ENCODE measurements around the gene GNPAT. TPM values are rescaled to one million over a fixed set of nuclear protein-coding genes. Genes with fewer than 3 reads are reported as not detected.

The GNPAT gene
- polyA plus RNA-seq, 3 donors from 2014 or later: 24.4 to 35.3 (median 33.6) TPM

DNA sequence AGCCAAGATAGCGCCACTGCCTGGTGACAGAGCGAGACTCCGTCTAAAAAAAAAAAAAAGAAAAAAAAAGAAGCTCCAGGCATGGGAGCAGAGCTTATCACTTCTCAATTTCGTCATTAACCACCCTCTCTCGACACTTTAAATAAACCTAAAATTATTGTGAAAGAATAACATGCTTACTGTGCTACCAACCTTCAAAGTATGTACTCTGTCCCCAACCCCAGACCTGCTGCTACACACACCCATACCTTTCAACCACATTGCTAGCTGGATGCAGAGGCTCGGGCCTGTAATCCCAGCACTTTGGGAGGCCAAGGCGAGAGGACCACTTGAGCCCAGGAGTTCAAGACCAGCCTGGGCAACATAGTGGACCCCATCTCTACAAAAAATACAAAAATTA is 38.7 kb downstream of the GNPAT start:
- H3K27ac Mint-ChIP-seq: peak overlapping the region in 1 of 6 donors; percentile 30
- peaks cover 20 to 27% (median 25%) of the 10 kb centered on the region in 3 donors for H3K36me3 Mint-ChIP-seq
- no peak overlapping the region for H3K4me3 Mint-ChIP-seq
- no peaks in the 10 kb centered on the region for H3K4me1 Mint-ChIP-seq
- H3K9me3 Mint-ChIP-seq: no peaks in the 10 kb centered on the region
- no peak for DNase-seq
- no peaks in the 10 kb centered on the region for H3K27me3 Mint-ChIP-seq (ENCODE audit: low read depth in 3 of 3)

DNA sequence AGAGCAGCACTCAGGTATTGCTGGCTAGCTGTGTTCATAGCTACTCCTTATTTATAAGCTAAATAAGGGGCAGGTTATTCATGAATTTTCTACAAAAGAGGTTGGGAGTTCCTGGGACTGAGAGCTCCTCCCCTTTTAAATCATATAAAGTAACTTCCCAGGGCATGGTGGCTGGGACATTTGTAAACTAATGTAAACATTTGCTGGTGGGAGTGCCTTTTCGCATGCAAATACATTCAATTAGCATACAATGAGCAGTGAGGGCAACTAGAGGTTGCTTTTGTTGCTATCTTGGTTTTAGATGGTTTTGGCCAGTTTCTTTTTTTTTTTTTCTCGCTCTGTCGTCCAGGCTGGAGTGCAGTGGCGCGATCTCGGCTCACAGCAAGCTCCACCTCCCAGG is 43.4 kb downstream of the GNPAT start:
- no peak overlapping the region for H3K27ac Mint-ChIP-seq
- no peak overlapping the region for H3K4me3 Mint-ChIP-seq
- DNase-seq: no peak
- no peaks in the 10 kb centered on the region for H3K9me3 Mint-ChIP-seq
- H3K4me1 Mint-ChIP-seq: no peaks in the 10 kb centered on the region
- H3K36me3 Mint-ChIP-seq: no peaks in the 10 kb centered on the region
- H3K27me3 Mint-ChIP-seq (ENCODE audit: low read depth in 3 of 3): peaks cover 0 to 1% (median 0%) of the 10 kb centered on the region in 3 donors

DNA sequence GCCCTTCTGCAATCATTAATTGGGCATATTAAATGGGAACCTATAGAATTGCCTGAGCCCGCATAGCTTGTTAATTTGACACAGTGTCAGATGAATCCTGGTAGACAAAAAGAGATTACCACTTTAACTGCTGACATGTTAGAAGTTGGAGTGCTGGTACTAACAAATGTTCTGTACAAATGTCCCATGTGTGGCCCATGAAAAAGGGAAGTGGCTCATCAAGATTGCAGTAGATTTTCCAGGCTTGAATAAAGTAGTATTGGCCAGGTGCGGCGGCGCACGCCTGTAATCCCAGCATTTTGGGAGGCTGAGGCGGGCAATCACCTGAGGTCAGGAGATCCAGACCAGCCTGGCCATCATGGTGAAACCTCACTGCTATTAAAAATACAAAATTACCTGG is 45.6 kb downstream of the GNPAT start:
- H3K4me1 Mint-ChIP-seq: no peaks in the 10 kb centered on the region

DNA sequence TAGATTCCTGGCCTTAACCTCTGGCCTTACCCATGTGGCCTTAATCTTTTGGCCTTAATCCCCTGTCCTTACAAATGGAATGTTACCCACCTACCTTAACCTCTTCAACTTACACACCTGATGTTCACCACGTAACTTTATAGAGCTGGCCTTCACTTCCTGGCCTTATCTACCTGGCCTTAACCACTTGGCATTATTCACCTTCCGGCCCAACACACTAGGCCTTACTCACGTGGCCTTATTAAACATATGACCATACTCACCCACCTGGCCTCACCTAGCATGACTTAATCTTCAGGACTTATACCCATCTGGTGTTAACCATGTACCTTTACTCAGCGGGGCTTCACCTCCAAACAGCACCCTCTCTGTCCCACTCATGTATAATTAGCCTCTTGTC is 54.9 kb downstream of the GNPAT start:
- no peak for DNase-seq
- Mint-ChIP-seq H3K27ac (no peak overlapping the region), H3K4me1 (no peaks in the 10 kb centered on the region), H3K36me3 (no peaks in the 10 kb centered on the region), H3K27me3 (ENCODE audit: low read depth in 3 of 3) (peaks cover 0 to 1% (median 0%) of the 10 kb centered on the region in 3 donors), H3K9me3 (peaks cover 0 to 1% (median 0%) of the 10 kb centered on the region in 6 donors), H3K4me3 (no peak overlapping the region)

More for the DNA sequence above, 45.6 kb downstream of the GNPAT start:
- H3K9me3 Mint-ChIP-seq: no peaks in the 10 kb centered on the region
- H3K27ac Mint-ChIP-seq: no peak overlapping the region
- H3K4me3 Mint-ChIP-seq: no peak overlapping the region
- DNase-seq: no peak
- H3K27me3 Mint-ChIP-seq (ENCODE audit: low read depth in 3 of 3): peaks cover 0 to 1% (median 0%) of the 10 kb centered on the region in 3 donors
- H3K36me3 Mint-ChIP-seq: no peaks in the 10 kb centered on the region

DNA sequence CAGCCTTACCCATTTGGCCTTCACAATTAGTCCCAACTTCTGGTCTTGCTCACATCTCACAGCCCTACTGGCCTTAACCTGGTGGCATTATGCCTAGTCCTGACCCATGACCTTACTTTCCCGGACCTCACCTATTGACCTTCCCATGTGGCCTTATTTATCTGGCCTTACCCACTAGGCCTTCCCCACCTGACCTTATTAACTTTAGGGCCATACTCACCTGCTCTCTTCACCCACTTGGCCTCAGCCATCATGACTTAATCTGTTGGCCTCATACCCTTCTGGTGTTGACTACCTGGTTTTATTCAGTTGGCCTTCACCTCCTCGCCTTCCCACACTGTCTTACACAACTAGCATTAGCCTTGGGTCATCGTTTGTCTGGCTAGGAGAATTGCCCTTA is 61.0 kb downstream of the GNPAT start:
- Mint-ChIP-seq H3K4me1 (no peaks in the 10 kb centered on the region), H3K36me3 (no peaks in the 10 kb centered on the region), H3K27ac (no peak overlapping the region), H3K9me3 (peaks cover 0 to 1% (median 0%) of the 10 kb centered on the region in 6 donors), H3K4me3 (no peak overlapping the region), H3K27me3 (ENCODE audit: low read depth in 3 of 3) (no peaks in the 10 kb centered on the region)
- DNase-seq: no peak

DNA sequence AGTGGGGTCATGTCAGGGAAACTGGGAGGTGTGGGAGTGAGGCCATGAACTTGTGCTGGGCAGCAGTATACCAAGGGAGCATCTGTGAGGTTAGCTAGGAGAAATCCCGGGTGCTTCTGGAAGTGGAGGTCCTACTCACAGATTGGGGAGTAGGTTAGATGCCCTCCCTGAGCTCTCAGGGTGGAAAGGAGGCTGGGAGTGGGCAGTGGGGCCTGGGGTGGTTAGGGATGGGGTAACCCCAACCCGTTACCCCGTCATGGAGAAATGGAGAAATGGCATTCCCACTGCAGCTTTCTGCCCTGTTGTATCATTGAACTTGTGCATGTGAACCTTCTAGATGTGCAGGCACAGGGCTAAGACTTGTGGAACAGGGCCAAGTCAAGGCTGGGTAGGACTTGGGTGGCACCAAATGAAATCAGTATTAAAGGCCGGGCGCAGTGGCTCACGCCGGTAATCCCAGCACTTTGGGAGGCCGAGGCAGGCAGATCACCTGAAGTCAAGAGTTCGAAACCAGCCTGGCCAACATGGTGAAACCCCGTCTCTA is 69.5 kb downstream of the GNPAT start:
- H3K4me1 Mint-ChIP-seq: no peaks in the 10 kb centered on the region
- no peaks in the 10 kb centered on the region for H3K36me3 Mint-ChIP-seq
- H3K27ac Mint-ChIP-seq: no peak overlapping the region
- DNase-seq: no peak
- no peaks in the 10 kb centered on the region for H3K9me3 Mint-ChIP-seq
- H3K27me3 Mint-ChIP-seq (ENCODE audit: low read depth in 3 of 3): peaks cover 0 to 2% (median 0%) of the 10 kb centered on the region in 3 donors
- H3K4me3 Mint-ChIP-seq: no peak overlapping the region

DNA sequence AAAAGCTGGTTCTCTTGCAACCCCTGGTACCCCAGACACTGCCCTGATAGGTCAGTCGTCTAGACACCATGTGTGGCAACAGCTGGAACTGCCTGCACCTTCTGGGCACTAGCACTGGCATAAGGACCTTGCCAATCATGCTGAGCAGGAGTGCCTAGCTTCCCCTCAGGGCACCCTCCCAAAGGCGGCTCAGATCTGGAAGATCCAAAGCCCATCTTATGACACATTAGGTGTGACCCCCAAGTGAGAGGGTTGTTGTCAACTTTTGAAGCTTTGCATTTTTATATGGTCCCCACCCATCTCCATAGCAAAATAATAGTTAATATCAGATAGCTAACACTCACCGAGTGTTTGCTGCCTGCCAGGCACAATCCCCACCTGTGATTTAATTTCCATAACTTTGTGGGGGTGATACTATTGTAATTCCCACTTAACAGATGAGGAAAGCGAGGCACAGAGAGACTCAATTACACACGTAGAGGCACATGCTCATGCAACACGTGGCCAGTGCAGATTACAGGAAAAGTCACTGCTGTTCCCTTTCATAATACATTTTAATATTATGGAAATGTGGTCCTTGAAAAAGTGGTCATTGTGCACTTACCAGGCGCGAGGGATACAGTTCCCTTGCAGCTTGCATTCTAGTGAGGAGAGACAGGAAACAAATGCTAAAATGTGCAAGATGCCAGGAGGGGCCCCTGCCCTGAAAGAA is 70.9 kb downstream of the GNPAT start:
- DNase-seq: no peak
- Mint-ChIP-seq H3K4me3 (no peak overlapping the region), H3K36me3 (no peaks in the 10 kb centered on the region)

DNA sequence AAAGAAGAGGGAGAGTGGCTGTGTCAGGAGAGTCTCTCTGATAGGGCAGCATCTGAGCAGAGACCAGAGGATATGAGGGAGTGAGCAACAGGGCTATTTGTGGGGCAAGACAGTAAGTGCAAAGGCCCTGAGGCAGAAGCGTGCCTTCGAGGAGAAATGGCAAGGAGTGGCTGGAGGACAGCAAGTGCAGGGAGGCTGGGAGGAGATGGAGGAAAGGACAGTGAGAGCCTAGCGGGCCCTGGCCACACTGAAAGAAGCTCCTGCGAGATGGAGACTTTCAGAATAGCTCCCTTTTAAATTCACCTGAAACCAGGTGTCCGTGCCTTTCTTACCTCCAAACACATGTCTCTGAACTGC is 71.4 kb downstream of the GNPAT start:
- Mint-ChIP-seq H3K36me3 (no peaks in the 10 kb centered on the region), H3K27ac (no peak overlapping the region), H3K9me3 (no peaks in the 10 kb centered on the region), H3K4me3 (no peak overlapping the region), H3K4me1 (peaks cover 0 to 3% of the 10 kb centered on the region in 2 donors), H3K27me3 (ENCODE audit: low read depth in 3 of 3) (peaks cover 0 to 2% (median 1%) of the 10 kb centered on the region in 3 donors)
- DNase-seq: no peak

More for the DNA sequence above, 70.9 kb downstream of the GNPAT start:
- Mint-ChIP-seq H3K4me1 (peaks cover 0 to 3% of the 10 kb centered on the region in 2 donors), H3K27ac (no peak overlapping the region), H3K27me3 (ENCODE audit: low read depth in 3 of 3) (peaks cover 0 to 2% (median 1%) of the 10 kb centered on the region in 3 donors), H3K9me3 (no peaks in the 10 kb centered on the region)

DNA sequence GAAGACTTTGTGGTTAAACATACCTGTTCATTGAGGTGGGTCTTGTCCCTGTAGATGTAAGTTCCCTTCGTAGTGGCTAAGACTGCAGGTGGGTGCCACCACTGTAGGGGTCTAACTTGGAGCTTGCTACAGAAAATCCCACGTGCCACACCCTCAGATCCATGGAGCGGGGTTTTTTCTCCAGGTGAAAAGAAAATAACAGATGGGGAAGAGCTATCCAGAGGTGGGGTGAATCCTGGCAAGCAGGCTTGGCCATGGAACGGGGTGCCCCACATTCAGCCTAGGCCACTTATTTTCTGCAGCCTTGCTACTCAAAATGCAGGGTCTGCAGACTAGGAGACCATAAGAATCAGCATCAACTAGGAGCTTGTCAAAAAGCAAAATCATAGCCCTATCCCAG is 72.6 kb downstream of the GNPAT start:
- Mint-ChIP-seq H3K4me1 (peaks cover 0 to 3% of the 10 kb centered on the region in 2 donors), H3K9me3 (no peaks in the 10 kb centered on the region), H3K27ac (no peak overlapping the region), H3K36me3 (no peaks in the 10 kb centered on the region), H3K4me3 (no peak overlapping the region), H3K27me3 (ENCODE audit: low read depth in 3 of 3) (peaks cover 0 to 2% (median 2%) of the 10 kb centered on the region in 3 donors)
- no peak for DNase-seq

DNA sequence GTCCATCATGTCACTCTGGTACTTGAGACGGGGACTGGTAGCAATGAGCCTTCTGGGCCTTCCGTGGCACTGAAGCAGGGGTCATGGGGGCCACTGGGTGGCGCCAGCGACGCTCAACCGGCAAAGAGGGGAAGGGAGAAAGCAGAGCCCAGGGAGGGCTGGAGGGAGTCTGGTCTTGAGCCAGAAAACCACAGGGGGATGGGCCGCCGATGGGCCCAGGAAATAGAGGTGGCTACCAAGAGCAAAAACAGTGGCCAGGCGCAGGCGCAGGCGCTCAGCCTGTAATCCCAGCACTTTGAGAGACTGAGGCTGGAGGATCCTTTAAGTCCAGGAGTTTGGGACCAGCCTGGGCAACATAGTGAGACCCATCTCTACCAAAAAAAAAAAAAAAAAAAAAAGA is 74.9 kb downstream of the GNPAT start:
- peaks cover 0 to 2% (median 2%) of the 10 kb centered on the region in 3 donors for H3K27me3 Mint-ChIP-seq (ENCODE audit: low read depth in 3 of 3)
- H3K27ac Mint-ChIP-seq: peak overlapping the region in 1 of 6 donors; percentile 36

DNA sequence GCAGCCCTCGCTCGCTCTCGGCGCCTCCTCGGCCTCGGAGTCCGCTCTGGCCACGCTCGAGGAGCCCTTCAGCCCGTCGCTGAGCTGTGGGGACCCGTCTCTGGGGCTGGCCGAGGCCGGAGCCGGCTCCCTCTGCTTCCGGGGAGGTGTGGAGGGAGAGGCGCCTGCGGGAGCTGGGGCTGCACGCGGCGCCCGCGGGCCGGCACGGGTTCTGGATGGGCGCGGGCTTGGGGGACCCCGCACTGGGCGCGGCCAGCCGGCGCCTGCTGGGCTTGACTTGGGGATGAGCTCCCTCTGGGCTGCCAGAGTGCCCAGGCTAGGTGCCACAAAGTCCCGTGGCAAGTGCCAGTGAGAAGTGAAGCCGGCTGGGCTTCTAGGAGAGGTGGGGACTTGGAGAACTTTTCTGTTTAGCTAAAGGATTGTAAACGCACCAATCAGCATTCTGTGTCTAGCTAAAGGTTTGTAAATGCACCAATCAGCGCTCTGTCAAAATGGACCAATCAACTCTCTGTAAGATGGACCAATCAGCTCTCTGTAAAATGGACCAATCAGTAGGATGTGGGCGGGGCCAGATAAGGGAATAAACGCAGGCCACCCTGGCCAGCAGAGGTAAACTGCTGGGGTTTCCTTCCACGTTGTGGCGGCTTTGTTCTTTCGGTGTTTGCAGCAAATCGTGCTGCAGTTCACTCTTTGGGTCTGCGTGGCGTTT is 76.4 kb downstream of the GNPAT start:
- Mint-ChIP-seq H3K9me3 (no peaks in the 10 kb centered on the region), H3K27ac (no peak overlapping the region), H3K36me3 (no peaks in the 10 kb centered on the region), H3K27me3 (ENCODE audit: low read depth in 3 of 3) (peaks cover 0 to 2% (median 0%) of the 10 kb centered on the region in 3 donors), H3K4me1 (peaks cover 0 to 3% of the 10 kb centered on the region in 2 donors), H3K4me3 (no peak overlapping the region)
- DNase-seq: no peak

More for the DNA sequence above, 74.9 kb downstream of the GNPAT start:
- Mint-ChIP-seq H3K9me3 (no peaks in the 10 kb centered on the region), H3K36me3 (no peaks in the 10 kb centered on the region), H3K4me1 (peaks cover 0 to 3% of the 10 kb centered on the region in 2 donors), H3K4me3 (no peak overlapping the region)
- DNase-seq: peak in 1 of 3 donors; percentile 9

DNA sequence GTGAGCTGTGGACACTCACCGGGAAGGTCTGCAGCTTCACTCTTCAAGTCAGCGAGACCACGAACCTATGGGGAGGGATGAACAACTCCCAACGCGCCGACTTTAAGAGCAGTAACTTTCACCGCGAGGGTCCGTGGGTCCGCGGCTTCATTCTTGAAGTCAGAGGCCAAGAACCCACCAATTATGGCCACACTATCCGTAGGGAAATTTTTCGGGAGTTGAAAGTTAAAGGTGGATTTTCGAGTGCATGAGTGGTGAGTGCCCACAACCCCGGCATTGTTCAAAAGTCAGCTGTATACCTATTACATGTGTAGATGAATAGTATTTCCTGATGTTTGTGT is 77.0 kb downstream of the GNPAT start:
- H3K4me3 Mint-ChIP-seq: no peak overlapping the region
- H3K27me3 Mint-ChIP-seq (ENCODE audit: low read depth in 3 of 3): peaks cover 0 to 2% (median 0%) of the 10 kb centered on the region in 3 donors
- H3K27ac Mint-ChIP-seq: no peak overlapping the region
- peaks cover 0 to 3% of the 10 kb centered on the region in 2 donors for H3K4me1 Mint-ChIP-seq
- no peaks in the 10 kb centered on the region for H3K36me3 Mint-ChIP-seq
- H3K9me3 Mint-ChIP-seq: no peaks in the 10 kb centered on the region
- no peak for DNase-seq

DNA sequence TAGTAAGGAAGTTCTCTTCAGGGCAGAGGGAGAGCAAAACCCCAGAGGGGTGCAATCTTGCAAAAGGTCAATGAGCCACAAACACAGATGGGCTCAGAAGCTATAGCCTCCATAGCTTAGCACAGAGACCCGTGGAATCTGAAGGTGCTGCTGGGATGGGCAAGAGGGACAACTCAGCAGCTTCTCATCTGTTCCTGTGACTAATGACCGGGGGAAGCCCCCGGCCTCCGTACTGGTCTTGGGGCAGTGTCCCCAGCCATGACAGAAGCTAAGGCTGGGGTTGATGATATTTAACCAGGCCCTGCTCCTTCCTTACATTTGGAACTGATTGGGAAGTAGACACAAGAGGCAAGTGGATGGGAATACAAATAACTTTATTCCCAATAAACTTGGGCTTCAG is 77.6 kb downstream of the GNPAT start:
- no peak for DNase-seq
- H3K27me3 Mint-ChIP-seq (ENCODE audit: low read depth in 3 of 3): peaks cover 0 to 2% (median 2%) of the 10 kb centered on the region in 3 donors
- H3K27ac Mint-ChIP-seq: no peak overlapping the region
- peaks cover 0 to 3% of the 10 kb centered on the region in 2 donors for H3K4me1 Mint-ChIP-seq
- H3K4me3 Mint-ChIP-seq: no peak overlapping the region
- H3K36me3 Mint-ChIP-seq: no peaks in the 10 kb centered on the region
- H3K9me3 Mint-ChIP-seq: no peaks in the 10 kb centered on the region

DNA sequence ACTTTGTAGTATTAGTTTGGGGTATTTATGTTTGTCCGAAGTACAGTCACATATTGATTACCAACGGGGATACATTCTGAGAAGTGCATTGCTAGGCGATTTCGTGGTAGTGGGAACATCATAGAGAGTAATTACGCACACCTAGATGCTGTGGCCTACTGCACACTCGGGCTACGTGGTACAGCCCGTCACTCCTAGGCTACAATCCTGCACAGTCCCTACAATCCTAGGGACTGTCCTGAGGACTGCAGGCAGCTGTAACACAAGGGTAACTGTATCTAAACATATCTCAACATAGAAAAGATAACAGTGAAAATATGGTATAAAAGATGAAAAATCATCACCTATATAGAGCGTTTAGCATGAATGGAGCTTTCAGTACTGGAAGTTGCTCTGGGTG is 78.1 kb downstream of the GNPAT start:
- H3K27ac Mint-ChIP-seq: no peak overlapping the region
- H3K27me3 Mint-ChIP-seq (ENCODE audit: low read depth in 3 of 3): peaks cover 0 to 2% (median 2%) of the 10 kb centered on the region in 3 donors
- H3K36me3 Mint-ChIP-seq: no peaks in the 10 kb centered on the region
- no peak overlapping the region for H3K4me3 Mint-ChIP-seq
- DNase-seq: no peak
- peaks cover 0 to 3% of the 10 kb centered on the region in 2 donors for H3K4me1 Mint-ChIP-seq
- H3K9me3 Mint-ChIP-seq: no peaks in the 10 kb centered on the region

Data from immature natural killer cell (primary cell).